Mesenchymal stem cell (in vitro differentiated cells and primary cell): Measurements from ENCODE around the gene HERC6. TPM values are rescaled to one million over a fixed set of nuclear protein-coding genes. Genes with fewer than 3 reads are reported as not detected.

Source experiments
- DNase-seq: peaks from one replicate; pipeline ENCODE4 v3.0.0-alpha.2; 2013
- H2AFZ ChIP-seq: one replicate; pipeline ENCODE4 v1.6.1; 2013; ENCODE audit warnings: low read depth, mild to moderate bottlenecking, control low read depth, inconsistent platforms, low read length, moderate library complexity
- H2AK5ac ChIP-seq: 2 replicates; pipeline ENCODE4 v1.6.1; 2013; ENCODE audit warnings: low read length, moderate library complexity, mild to moderate bottlenecking, inconsistent platforms; ENCODE audit not compliant: severe bottlenecking
- H2BK120ac ChIP-seq: one replicate; pipeline ENCODE4 v1.6.1; 2013; ENCODE audit warnings: low read depth, mild to moderate bottlenecking, inconsistent platforms, low read length, moderate library complexity
- H2BK12ac ChIP-seq, 2 experiments: one replicate each; pipeline ENCODE4 v1.6.1; 2013; ENCODE audit warnings: inconsistent platforms in 2 of 2, low read length in 2 of 2, mild to moderate bottlenecking in 2 of 2, moderate library complexity in 2 of 2, control low read depth in 1 of 2
- H2BK15ac ChIP-seq: one replicate; pipeline ENCODE4 v1.6.1; 2013; ENCODE audit warnings: mild to moderate bottlenecking, low read depth, inconsistent platforms; ENCODE audit not compliant: poor library complexity, severe bottlenecking
- H2BK5ac ChIP-seq: 2 replicates; pipeline ENCODE4 v1.6.1; 2013; ENCODE audit warnings: low read depth, mild to moderate bottlenecking, low read length, control low read depth, inconsistent platforms; ENCODE audit not compliant: poor library complexity, severe bottlenecking
- H3K14ac ChIP-seq, 2 experiments: one replicate each; pipeline ENCODE4 v1.6.1; 2013; ENCODE audit warnings: inconsistent platforms in 2 of 2, low read length in 2 of 2, control low read depth in 1 of 2, mild to moderate bottlenecking in 1 of 2, moderate library complexity in 1 of 2
- H3K18ac ChIP-seq, 2 experiments: one replicate each; pipeline ENCODE4 v1.6.1; 2013; ENCODE audit warnings: inconsistent platforms in 2 of 2, low read length in 2 of 2, control low read depth in 1 of 2, low read depth in 1 of 2, mild to moderate bottlenecking in 1 of 2
- H3K23ac ChIP-seq, 2 experiments: one replicate each; pipeline ENCODE4 v1.6.1; 2013; ENCODE audit warnings: inconsistent platforms in 2 of 2, low read length in 2 of 2, mild to moderate bottlenecking in 2 of 2, moderate library complexity in 2 of 2, control low read depth in 1 of 2
- H3K27ac ChIP-seq: 2 replicates; pipeline ENCODE4 v1.5.1; 2013; ENCODE audit warnings: mild to moderate bottlenecking, moderate library complexity, low read length, control low read depth, inconsistent platforms; ENCODE audit not compliant: poor library complexity, severe bottlenecking
- H3K27me3 ChIP-seq, 2 experiments: 2 replicates each; pipeline versions ENCODE4 v1.6.1 to v1.7.0; 2013; ENCODE audit warnings: low read length in 2 of 2, mild to moderate bottlenecking in 2 of 2, moderate library complexity in 2 of 2, control low read depth in 1 of 2, inconsistent platforms in 1 of 2; ENCODE audit not compliant: control insufficient read depth in 1 of 2, insufficient read depth in 1 of 2
- H3K36me3 ChIP-seq, 2 experiments: 2 replicates each; pipeline versions ENCODE4 v1.6.1 to v1.7.0; 2013; ENCODE audit warnings: low read length in 2 of 2, control low read depth in 1 of 2, inconsistent platforms in 1 of 2, low read depth in 1 of 2, mild to moderate bottlenecking in 1 of 2; ENCODE audit not compliant: insufficient read depth in 2 of 2, control insufficient read depth in 1 of 2
- H3K4ac ChIP-seq, 2 experiments: one replicate each; pipeline ENCODE4 v1.6.1; 2013; ENCODE audit warnings: inconsistent platforms in 2 of 2, low read length in 2 of 2, mild to moderate bottlenecking in 2 of 2, moderate library complexity in 2 of 2, control low read depth in 1 of 2, low read depth in 1 of 2
- H3K4me1 ChIP-seq: 2 replicates; pipeline ENCODE4 v1.6.1; 2013; ENCODE audit warnings: low read depth, low read length, control low read depth; ENCODE audit not compliant: control insufficient read depth, insufficient read depth
- H3K4me2 ChIP-seq: 2 replicates; pipeline ENCODE4 v1.6.1; 2013; ENCODE audit warnings: low read length, mild to moderate bottlenecking, inconsistent platforms; ENCODE audit not compliant: poor library complexity, severe bottlenecking
- H3K4me3 ChIP-seq, 2 experiments: 2 replicates each; pipeline versions ENCODE4 v1.5.1 to v1.7.0; 2013; ENCODE audit warnings: low read length in 2 of 2, mild to moderate bottlenecking in 2 of 2, control low read depth in 1 of 2, low read depth in 1 of 2; ENCODE audit not compliant: insufficient read depth in 1 of 2
- H3K79me1 ChIP-seq: replicated peaks from 2 replicates; pipeline ENCODE4 v1.6.1; 2013; ENCODE audit warnings: mild to moderate bottlenecking, control low read depth, low read length, inconsistent platforms; ENCODE audit not compliant: poor library complexity, severe bottlenecking
- H3K9ac ChIP-seq: 2 replicates; pipeline ENCODE4 v1.7.0; 2013; ENCODE audit warnings: mild to moderate bottlenecking, low read length, moderate library complexity
- H3K9me3 ChIP-seq: 2 replicates; pipeline ENCODE4 v1.7.0; 2013; ENCODE audit warnings: mild to moderate bottlenecking, low read length; ENCODE audit not compliant: control insufficient read depth
- H4K8ac ChIP-seq: one replicate; pipeline ENCODE4 v1.6.1; 2013; ENCODE audit warnings: inconsistent platforms, mild to moderate bottlenecking, low read length, moderate library complexity
- H4K91ac ChIP-seq: one replicate; pipeline ENCODE4 v1.6.1; 2013; ENCODE audit warnings: mild to moderate bottlenecking, low read length, inconsistent platforms
- WGBS: methylation state at CpG from one replicate; pipeline ENCODE4 v1.1.7; 2013; ENCODE audit warnings: mixed read lengths; 5-methylcytosine and 5-hydroxymethylcytosine counted together
- polyA plus RNA-seq, 2 experiments: library from polyadenylated mRNA; stranded (reverse); fragments of 200-250 nt; gene quantifications; one replicate each; pipeline ENCODE4 v1.2.3, GENCODE V29; 2013

The HERC6 gene
- 4.6 TPM for polyA plus RNA-seq (2013, experiment 1 of 2)
- 4.6 TPM for polyA plus RNA-seq (2013, experiment 2 of 2)

- H3K27me3 ChIP-seq = no peaks in the 10 kb centered on the region
- H2BK120ac ChIP-seq = peak within 1 kb of the TSS; percentile 92
- H2AK5ac ChIP-seq = no peak within 1 kb of the TSS
- H3K4me1 ChIP-seq = no peaks in the 10 kb centered on the region
- H3K4me3 ChIP-seq = peak within 1 kb of the TSS; percentile 83 to 91
- H3K79me1 ChIP-seq = no peaks in the 10 kb centered on the region
- peak within 1 kb of the TSS; percentile 66 to 88 for H3K4ac ChIP-seq
- H3K23ac ChIP-seq = no peak within 1 kb of the TSS
- peak within 1 kb of the TSS in 1 of 2 experiments; percentile 83 for H2BK12ac ChIP-seq
- H4K8ac ChIP-seq = peak within 1 kb of the TSS; percentile 97
- H4K91ac ChIP-seq = peak within 1 kb of the TSS; percentile 92
- peak within 1 kb of the TSS; percentile 94 for H3K9ac ChIP-seq
- H3K27ac ChIP-seq = peak within 1 kb of the TSS; percentile 46
- H3K4me2 ChIP-seq = peak within 1 kb of the TSS; percentile 97
- H3K18ac ChIP-seq = peak within 1 kb of the TSS; percentile 74 to 94
- under 1% methylated on average over 60 of the region's 62 CpGs for WGBS
- peak within 1 kb of the TSS; percentile 99 for H2AFZ ChIP-seq
- H3K9me3 ChIP-seq = no peaks in the 10 kb centered on the region
- peak within 1 kb of the TSS in 1 of 2 experiments; percentile 84 for H3K14ac ChIP-seq
- DNase-seq = peak; percentile 93
- H2BK5ac ChIP-seq = no peak within 1 kb of the TSS
- H3K36me3 ChIP-seq = no peaks in the 10 kb centered on the region
- peak within 1 kb of the TSS; percentile 99 for H2BK15ac ChIP-seq
Measured at GRCh38 chr4:88378691-88379559, at the start of gene HERC6. Gene HERC6, plus strand, starts transcription at chr4:88378852. Its CDS starts 70 bp downstream, at chr4:88378922.

GRCh38 chr4:88333741-88334405, 44.8 kb upstream of the HERC6 start:
- Histone ChIP-seq H2BK15ac (no peak overlapping the region), H2BK5ac (no peak overlapping the region), H3K18ac (no peak overlapping the region), H3K9ac (peak overlapping the region; percentile 42), H2AFZ (no peak overlapping the region), H3K4me2 (no peak overlapping the region), H2AK5ac (no peak overlapping the region), H4K8ac (no peak overlapping the region), H3K4me1 (no peaks in the 10 kb centered on the region), H3K14ac (no peak overlapping the region), H2BK12ac (peak overlapping the region; percentile 15 to 72), H3K4ac (no peak overlapping the region), H3K23ac (no peak overlapping the region), H3K27ac (no peak overlapping the region), H2BK120ac (no peak overlapping the region), H4K91ac (no peak overlapping the region), H3K27me3 (no peaks in the 10 kb centered on the region), H3K9me3 (no peaks in the 10 kb centered on the region), H3K4me3 (peak overlapping the region in 1 of 2 experiments; percentile 35), H3K79me1 (no peaks in the 10 kb centered on the region), H3K36me3 (no peaks in the 10 kb centered on the region)
- no CpG with 5 or more reads among the region's 1 CpG for WGBS
- DNase-seq = peak; percentile 29

GRCh38 chr4:88335092-88335665, 43.5 kb upstream of the HERC6 start:
- H3K18ac ChIP-seq = peak overlapping the region in 1 of 2 experiments; percentile 48
- no peak overlapping the region for H4K8ac ChIP-seq
- H4K91ac ChIP-seq = no peak overlapping the region
- DNase-seq = peak; percentile 63
- H3K27ac ChIP-seq = no peak overlapping the region
- H3K27me3 ChIP-seq = no peaks in the 10 kb centered on the region
- H3K9me3 ChIP-seq = no peaks in the 10 kb centered on the region
- H2BK5ac ChIP-seq = no peak overlapping the region
- H3K4me1 ChIP-seq = no peaks in the 10 kb centered on the region
- no peak overlapping the region for H3K23ac ChIP-seq
- H2BK15ac ChIP-seq = no peak overlapping the region
- no peaks in the 10 kb centered on the region for H3K79me1 ChIP-seq
- H2BK120ac ChIP-seq = no peak overlapping the region
- no peak overlapping the region for H2AFZ ChIP-seq
- H2AK5ac ChIP-seq = no peak overlapping the region
- peak overlapping the region in 1 of 2 experiments; percentile 12 for H3K4me3 ChIP-seq
- H3K4me2 ChIP-seq = no peak overlapping the region
- peak overlapping the region; percentile 32 for H3K9ac ChIP-seq
- H3K4ac ChIP-seq = no peak overlapping the region
- no peak overlapping the region for H2BK12ac ChIP-seq
- H3K14ac ChIP-seq = no peak overlapping the region
- no peaks in the 10 kb centered on the region for H3K36me3 ChIP-seq
- 59% methylated on average over 9 of the region's 11 CpGs for WGBS
